Stimulated activated CD4-positive, alpha-beta T cell treated with anti-CD3 and anti-CD28 coated beads, Interleukin-12 subunit alpha, Interleukin-12 subunit beta, amount 100 ng/mL, for 48 hours (primary cell): ENCODE data around the gene TP73.
A peak's percentile ranks its signal among the peaks of the same experiment; 100 is the strongest.

ENCODE experiments used
- DNase-seq, 3 donors: peaks; one replicate each; pipeline ENCODE4 v3.0.0-alpha.2; 2020; ENCODE audit warnings: low read depth in 2 of 3, low spot score in 1 of 3

TP73 gene

GRCh38 chr1:3705341-3705950 is 53.1 kb downstream of the TP73 start:
- no peak for DNase-seq

- no peak for DNase-seq
Observed at GRCh38 chr1:3706651-3707297, 54.5 kb downstream of the TP73 start.

GRCh38 chr1:3707298-3707938 is 55.1 kb downstream of the TP73 start:
- no peak for DNase-seq

GRCh38 chr1:3707939-3708328 is 55.6 kb downstream of the TP73 start:
- DNase-seq = no peak

- DNase-seq = no peak
Observed at GRCh38 chr1:3708791-3709190, 56.5 kb downstream of the TP73 start.

- no peak for DNase-seq
Observed at GRCh38 chr1:3710251-3710650, 57.9 kb downstream of the TP73 start.

GRCh38 chr1:3711381-3711779 is 59.1 kb downstream of the TP73 start:
- no peak for DNase-seq

GRCh38 chr1:3711780-3712451 is 59.6 kb downstream of the TP73 start:
- no peak for DNase-seq

- no peak for DNase-seq
Observed at GRCh38 chr1:3712573-3713535, 60.5 kb downstream of the TP73 start.

GRCh38 chr1:3713840-3714239 is 61.5 kb downstream of the TP73 start:
- DNase-seq = no peak

- no peak for DNase-seq
Observed at GRCh38 chr1:3714284-3714741, 62.0 kb downstream of the TP73 start.

GRCh38 chr1:3714814-3715213 is 62.5 kb downstream of the TP73 start:
- no peak for DNase-seq

- DNase-seq = no peak
Observed at GRCh38 chr1:3716351-3716750, 64.0 kb downstream of the TP73 start.

GRCh38 chr1:3717041-3717714 is 64.9 kb downstream of the TP73 start:
- no peak for DNase-seq

- no peak for DNase-seq
Observed at GRCh38 chr1:3717715-3718601, 65.6 kb downstream of the TP73 start.

- no peak for DNase-seq
Observed at GRCh38 chr1:3718764-3719163, 66.4 kb downstream of the TP73 start.

GRCh38 chr1:3721955-3722465 is 69.7 kb downstream of the TP73 start:
- no peak for DNase-seq

- DNase-seq = no peak
Observed at GRCh38 chr1:3722846-3723245, 70.5 kb downstream of the TP73 start.

- DNase-seq = peak; percentile 46 to 77 (median 67)
Observed at GRCh38 chr1:3724416-3725030, 72.2 kb downstream of the TP73 start.
